H9 (cell line): ENCODE data around the gene FAIM2. TPM values are rescaled to one million over a fixed set of nuclear protein-coding genes. Genes with fewer than 3 reads are reported as not detected.

Experiments
- DNase-seq: peaks from one replicate; pipeline ENCODE4 v3.0.0-alpha.2; 2017
- H2AFZ ChIP-seq: one replicate; pipeline ENCODE4 v1.6.1; 2013; ENCODE audit warnings: mild to moderate bottlenecking, low read length, control low read depth, moderate library complexity
- H2AK5ac ChIP-seq: 2 replicates; pipeline ENCODE4 v1.6.1; 2013; ENCODE audit warnings: low read length, control low read depth, mixed read lengths; ENCODE audit not compliant: insufficient read length
- H2BK120ac ChIP-seq: one replicate; pipeline ENCODE4 v1.6.1; 2013; ENCODE audit warnings: low read depth, mild to moderate bottlenecking, low read length, control low read depth, inconsistent platforms; ENCODE audit not compliant: poor library complexity, severe bottlenecking
- H2BK12ac ChIP-seq: 2 replicates; pipeline ENCODE4 v1.6.1; 2013; ENCODE audit warnings: low read length, control low read depth, mixed read lengths, low read depth; ENCODE audit not compliant: insufficient read length
- H2BK15ac ChIP-seq: 2 replicates; pipeline ENCODE4 v1.6.1; 2013; ENCODE audit warnings: low read depth, low read length, control low read depth
- H2BK20ac ChIP-seq: one replicate; pipeline ENCODE4 v1.6.1; 2013; ENCODE audit warnings: low read depth, mild to moderate bottlenecking, low read length, control low read depth, inconsistent platforms; ENCODE audit not compliant: poor library complexity, severe bottlenecking
- H2BK5ac ChIP-seq: 2 replicates; pipeline ENCODE4 v1.6.1; 2013; ENCODE audit warnings: low read length, control low read depth, mixed read lengths; ENCODE audit not compliant: insufficient read length
- H3K14ac ChIP-seq: 2 replicates; pipeline ENCODE4 v1.6.1; 2013; ENCODE audit warnings: low read length, control low read depth; ENCODE audit not compliant: insufficient read depth
- H3K18ac ChIP-seq: 2 replicates; pipeline ENCODE4 v1.6.1; 2013; ENCODE audit warnings: low read depth, mild to moderate bottlenecking, mixed read lengths, low read length, control low read depth; ENCODE audit not compliant: insufficient read length
- H3K23ac ChIP-seq: 2 replicates; pipeline ENCODE4 v1.6.1; 2013; ENCODE audit warnings: low read length, control low read depth, mixed read lengths, low read depth; ENCODE audit not compliant: insufficient read length
- H3K23me2 ChIP-seq: 2 replicates; pipeline ENCODE4 v1.6.1; 2013; ENCODE audit warnings: low read depth, mild to moderate bottlenecking, mixed read lengths, low read length, control low read depth; ENCODE audit not compliant: insufficient read length, poor library complexity, severe bottlenecking
- H3K27ac ChIP-seq: 2 replicates; pipeline ENCODE4 v1.5.1; 2013; ENCODE audit warnings: low read length, control low read depth, mixed read lengths, low read depth; ENCODE audit not compliant: insufficient read length
- H3K27me3 ChIP-seq: 2 replicates; pipeline ENCODE4 v1.6.1; 2013; ENCODE audit warnings: low read length, control low read depth, inconsistent platforms; ENCODE audit not compliant: insufficient read depth
- H3K4ac ChIP-seq: 2 replicates; pipeline ENCODE4 v1.6.1; 2013; ENCODE audit warnings: low read depth, mild to moderate bottlenecking, control low read depth, inconsistent platforms, low read length, moderate library complexity
- H3K4me1 ChIP-seq: 2 replicates; pipeline ENCODE4 v1.6.1; 2013; ENCODE audit warnings: low read length, control low read depth, inconsistent platforms; ENCODE audit not compliant: insufficient read depth
- H3K4me2 ChIP-seq: 2 replicates; pipeline ENCODE4 v1.6.1; 2013; ENCODE audit warnings: low read length, control low read depth, mixed read lengths; ENCODE audit not compliant: insufficient read length, insufficient read depth
- H3K56ac ChIP-seq: 2 replicates; pipeline ENCODE4 v1.6.1; 2013; ENCODE audit warnings: low read depth, mild to moderate bottlenecking, mixed read lengths, low read length, control low read depth; ENCODE audit not compliant: insufficient read length
- H3K79me1 ChIP-seq: 2 replicates; pipeline ENCODE4 v1.6.1; 2013; ENCODE audit warnings: low read depth, mild to moderate bottlenecking, moderate library complexity, low read length, control low read depth, inconsistent platforms; ENCODE audit not compliant: insufficient read depth, poor library complexity, severe bottlenecking
- H3K79me2 ChIP-seq: 2 replicates; pipeline ENCODE4 v1.6.1; 2013; ENCODE audit warnings: low read length, control low read depth, inconsistent platforms; ENCODE audit not compliant: insufficient read depth
- H3K9ac ChIP-seq: 2 replicates; pipeline ENCODE4 v1.6.1; 2013; ENCODE audit warnings: low read length, control low read depth, mixed read lengths; ENCODE audit not compliant: insufficient read length; ENCODE audit errors: extremely low read depth
- H3K9me3 ChIP-seq: one replicate; pipeline ENCODE4 v1.6.1; 2013; ENCODE audit warnings: low read depth, low read length, inconsistent platforms; ENCODE audit not compliant: control insufficient read depth
- H3T11ph ChIP-seq: one replicate; pipeline ENCODE4 v1.6.1; 2013; ENCODE audit warnings: mild to moderate bottlenecking, low read length, control low read depth, inconsistent platforms
- H4K20me1 ChIP-seq: one replicate; pipeline ENCODE4 v1.6.1; 2013; ENCODE audit not compliant: control insufficient read depth, insufficient read length, insufficient read depth
- H4K5ac ChIP-seq: 2 replicates; pipeline ENCODE4 v1.6.1; 2013; ENCODE audit warnings: low read depth, mild to moderate bottlenecking, mixed read lengths, low read length, control low read depth; ENCODE audit not compliant: insufficient read length
- H4K8ac ChIP-seq: replicated peaks from 2 replicates; pipeline ENCODE4 v1.6.1; 2013; ENCODE audit warnings: low read length, control low read depth, mixed read lengths, low read depth; ENCODE audit not compliant: insufficient read length
- H4K91ac ChIP-seq: 2 replicates; pipeline ENCODE4 v1.6.1; 2013; ENCODE audit warnings: low read depth, mild to moderate bottlenecking, moderate library complexity, mixed read lengths, low read length, control low read depth; ENCODE audit not compliant: insufficient read length
- H3K27ac Mint-ChIP-seq, 3 experiments: 2 replicates in 2 of 3; 3 replicates in 1 of 3; pipeline ENCODE4 v1.8.0; 2020 to 2021; ENCODE audit warnings: mixed read lengths in 3 of 3, mild to moderate bottlenecking in 1 of 3, moderate library complexity in 1 of 3
- H3K27me3 Mint-ChIP-seq: 2 replicates; pipeline ENCODE4 v1.8.0; 2021; ENCODE audit warnings: low read depth, mild to moderate bottlenecking, moderate library complexity, mixed read lengths
- H3K36me3 Mint-ChIP-seq, 3 experiments: 2 replicates in 2 of 3; 3 replicates in 1 of 3; pipeline ENCODE4 v1.8.0; 2020 to 2021; ENCODE audit warnings: low read depth in 3 of 3, mixed read lengths in 3 of 3; ENCODE audit not compliant: insufficient read depth in 1 of 3
- H3K4me1 Mint-ChIP-seq, 2 experiments: 2 replicates each; pipeline ENCODE4 v1.8.0; 2020; ENCODE audit warnings: mixed read lengths in 2 of 2
- H3K4me3 Mint-ChIP-seq, 2 experiments: 2 replicates in 1 of 2; 3 replicates in 1 of 2; pipeline ENCODE4 v1.8.0; 2020 to 2021; ENCODE audit warnings: mild to moderate bottlenecking in 2 of 2, mixed read lengths in 2 of 2, moderate library complexity in 1 of 2
- H3K9me3 Mint-ChIP-seq, 2 experiments: 2 replicates in 1 of 2; 3 replicates in 1 of 2; pipeline ENCODE4 v1.8.0; 2020; ENCODE audit warnings: mild to moderate bottlenecking in 2 of 2, mixed read lengths in 2 of 2, moderate library complexity in 1 of 2
- WGBS: extraction: QIAGEN DNeasy Blood & Tissue Kit; methylation state at CpG from one replicate; pipeline ENCODE4 v1.1.7; 2013; ENCODE audit warnings: missing lambda C conversion rate, low lambda C conversion rate, mixed read lengths; ENCODE audit not compliant: insufficient read length; ENCODE audit errors: extremely low coverage; 5-methylcytosine and 5-hydroxymethylcytosine counted together
- total RNA-seq: library from RNA; stranded (reverse); gene quantifications from 2 replicates; pipeline ENCODE4 v1.2.1, GENCODE V29; 2021
- TF ChIP-seq, protein P1 (sequence below): fragments of 200-600 bp; sonication (generic); conservative IDR thresholded peaks from 3 replicates; pipeline ENCODE4 v1.8.0; 2021; ENCODE audit warnings: antibody characterized with exemption, mild to moderate bottlenecking

FAIM2 gene
- total RNA-seq, 1 experiment from 2014 or later, result 0.42 TPM

DNA sequence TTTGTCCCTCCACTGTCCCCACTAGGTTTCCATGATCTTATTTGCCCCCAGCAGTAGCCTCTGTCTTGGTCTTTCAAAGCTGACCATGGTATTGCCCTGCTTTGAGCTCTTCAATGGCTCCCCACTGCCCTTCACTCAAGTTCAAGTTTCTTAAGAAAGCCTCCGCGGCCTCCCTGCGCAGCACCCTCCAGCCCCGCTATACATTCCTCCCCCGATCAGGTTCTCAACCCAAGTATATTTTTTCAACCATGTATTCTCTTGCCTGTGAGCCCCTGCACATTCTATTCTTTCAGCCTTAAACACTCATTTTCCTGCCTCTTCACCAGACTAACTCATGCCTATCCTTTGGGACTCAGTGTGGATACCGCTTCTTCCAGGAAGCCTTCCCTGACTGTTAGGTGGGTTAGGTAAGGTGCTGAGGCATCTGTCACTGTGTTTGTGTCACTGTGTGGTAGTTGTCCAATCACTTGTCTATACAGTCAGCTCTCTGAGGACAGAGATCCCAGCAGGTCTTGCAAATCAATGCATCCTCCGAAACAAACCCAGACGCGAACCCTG lies 4.3 kb downstream of the FAIM2 start:
- Histone ChIP-seq H3K14ac (no peak overlapping the region), H3K18ac (no peak overlapping the region), H3K27ac (no peak overlapping the region), H2BK20ac (no peak overlapping the region), H3K27me3 (no peaks in the 10 kb centered on the region; the same call in 1 of the 2 replicates), H2BK12ac (no peak overlapping the region), H3K4me1 (no peaks in the 10 kb centered on the region; the same call in 1 of the 2 replicates), H3K9me3 (no peaks in the 10 kb centered on the region), H3T11ph (no peak overlapping the region), H4K5ac (no peak overlapping the region), H3K23ac (no peak overlapping the region), H2BK120ac (no peak overlapping the region), H2BK5ac (no peak overlapping the region), H4K20me1 (no peaks in the 10 kb centered on the region), H3K79me2 (no peaks in the 10 kb centered on the region), H3K4ac (no peak overlapping the region), H3K23me2 (no peaks in the 10 kb centered on the region), H3K79me1 (no peaks in the 10 kb centered on the region), H2AK5ac (no peak overlapping the region), H3K9ac (no peak overlapping the region), H2AFZ (no peak overlapping the region), H3K56ac (no peak overlapping the region), H2BK15ac (no peak overlapping the region), H4K91ac (no peak overlapping the region), H3K4me2 (no peak overlapping the region), H4K8ac (no peak overlapping the region)
- WGBS, result no CpG with 5 or more reads among the region's 9 CpGs
- 0 out of 7 replicates have a peak overlapping the region, but pooled peaks of 1 of the 3 experiments have one; percentile 29 for H3K27ac Mint-ChIP-seq
- H3K9me3 Mint-ChIP-seq, result no peaks in the 10 kb centered on the region
- H3K36me3 Mint-ChIP-seq, result no peaks in the 10 kb centered on the region
- TF ChIP-seq, protein P1, sequence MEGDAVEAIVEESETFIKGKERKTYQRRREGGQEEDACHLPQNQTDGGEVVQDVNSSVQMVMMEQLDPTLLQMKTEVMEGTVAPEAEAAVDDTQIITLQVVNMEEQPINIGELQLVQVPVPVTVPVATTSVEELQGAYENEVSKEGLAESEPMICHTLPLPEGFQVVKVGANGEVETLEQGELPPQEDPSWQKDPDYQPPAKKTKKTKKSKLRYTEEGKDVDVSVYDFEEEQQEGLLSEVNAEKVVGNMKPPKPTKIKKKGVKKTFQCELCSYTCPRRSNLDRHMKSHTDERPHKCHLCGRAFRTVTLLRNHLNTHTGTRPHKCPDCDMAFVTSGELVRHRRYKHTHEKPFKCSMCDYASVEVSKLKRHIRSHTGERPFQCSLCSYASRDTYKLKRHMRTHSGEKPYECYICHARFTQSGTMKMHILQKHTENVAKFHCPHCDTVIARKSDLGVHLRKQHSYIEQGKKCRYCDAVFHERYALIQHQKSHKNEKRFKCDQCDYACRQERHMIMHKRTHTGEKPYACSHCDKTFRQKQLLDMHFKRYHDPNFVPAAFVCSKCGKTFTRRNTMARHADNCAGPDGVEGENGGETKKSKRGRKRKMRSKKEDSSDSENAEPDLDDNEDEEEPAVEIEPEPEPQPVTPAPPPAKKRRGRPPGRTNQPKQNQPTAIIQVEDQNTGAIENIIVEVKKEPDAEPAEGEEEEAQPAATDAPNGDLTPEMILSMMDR, result no peak
- peaks cover 63% of the 10 kb centered on the region for H3K27me3 Mint-ChIP-seq
- no peak overlapping the region for H3K4me3 Mint-ChIP-seq
- peaks cover 12 to 34% of the 10 kb centered on the region in 2 experiments for H3K4me1 Mint-ChIP-seq
- DNase-seq, result no peak
